ENCODE measurements around the gene ATP13A5.

ATP13A5 gene

GRCh38 chr3:193250492-193250891 lies 128.1 kb downstream of the ATP13A5 start:
- ATAC-seq: no peak

GRCh38 chr3:193248848-193249468 lies 129.6 kb downstream of the ATP13A5 start:
- ATAC-seq: no peak

DNA sequence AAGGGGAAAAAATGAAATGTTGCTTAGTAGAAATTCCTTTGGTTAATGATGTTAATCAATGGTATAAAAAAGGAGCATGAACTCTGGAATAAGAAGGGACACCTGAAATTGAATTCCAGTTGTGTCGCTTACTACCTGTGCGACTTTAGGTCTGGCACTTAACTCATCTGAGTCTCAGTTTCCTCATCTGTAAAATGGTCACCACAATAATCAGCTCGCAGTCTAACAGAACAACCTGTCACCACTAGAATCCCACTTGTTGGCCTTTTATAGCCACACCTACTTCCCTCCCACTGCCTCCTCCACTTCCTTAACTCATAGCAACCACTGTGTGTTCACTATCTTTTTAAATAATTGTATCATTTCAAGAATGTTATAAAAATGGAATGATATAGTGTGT lies 135.0 kb downstream of the ATP13A5 start:
- ATAC-seq: no peak

DNA sequence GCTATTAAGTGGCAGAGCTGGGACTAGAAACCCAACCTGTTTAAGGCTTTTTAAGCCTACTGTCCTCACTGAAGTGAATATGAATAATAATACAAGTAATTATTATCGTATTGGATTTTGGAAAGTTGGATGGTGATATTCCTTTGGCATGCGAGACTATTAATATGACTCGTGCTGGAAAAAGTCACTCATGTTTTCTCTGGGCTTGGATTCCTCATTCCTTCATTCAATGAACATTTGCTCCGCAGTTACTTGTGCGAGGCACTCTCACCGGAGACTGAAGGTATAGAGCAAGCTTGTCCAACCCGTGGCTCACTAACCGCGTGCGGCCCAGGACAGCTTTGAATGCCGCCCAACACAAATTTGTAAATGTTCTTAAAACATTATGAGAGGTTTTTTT lies 136.8 kb downstream of the ATP13A5 start:
- ATAC-seq: no peak

DNA sequence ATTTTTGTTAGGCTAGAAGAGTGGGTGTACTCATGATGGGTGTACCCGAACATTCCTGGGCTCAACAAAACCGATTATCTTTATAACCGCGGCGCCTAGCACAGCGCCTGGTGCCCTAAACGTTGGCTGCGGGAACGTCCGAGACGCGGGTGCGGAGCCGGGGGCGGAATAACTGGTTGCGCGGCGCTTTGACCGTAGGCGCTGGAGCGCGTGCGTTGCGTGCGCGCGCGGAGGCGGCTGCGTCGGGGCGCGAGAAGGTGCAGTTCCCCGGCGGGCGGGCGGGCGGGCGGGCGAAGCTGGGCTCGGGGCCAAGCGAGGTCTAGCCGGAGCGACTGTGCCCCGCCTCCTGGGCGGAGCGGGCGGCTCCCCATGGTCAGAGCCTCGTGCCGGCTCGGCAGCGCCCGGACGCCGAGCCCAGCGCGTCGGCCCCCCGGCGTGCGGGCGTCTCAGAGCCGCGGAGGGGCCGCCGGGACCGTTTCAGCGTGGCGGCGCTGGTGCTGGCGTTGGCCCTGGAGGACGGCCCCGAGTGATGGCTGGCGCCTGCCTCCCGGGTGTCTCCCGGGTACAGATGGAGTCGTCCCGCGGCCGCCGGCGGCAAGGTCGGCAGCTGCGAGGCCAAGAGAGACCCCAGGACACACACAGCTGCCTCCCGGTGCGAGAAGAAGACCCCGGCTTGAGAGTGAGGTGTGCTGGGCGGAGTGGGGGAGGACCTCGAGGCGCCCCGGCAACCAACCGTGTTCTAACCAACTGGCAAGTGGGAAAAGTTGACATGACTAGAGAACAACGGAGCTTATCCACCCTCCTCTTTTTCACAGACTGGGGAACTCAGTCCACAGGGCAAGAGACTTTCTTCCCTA lies 137.5 kb downstream of the ATP13A5 start, which contains the start of gene PLAAT1:
Gene PLAAT1, plus strand, starts transcription at position 373 of the 857 bp plus-strand sequence. CDS start 14,429 bp downstream, outside the sequence.
- ATAC-seq: peak in 1 of 2 donors; percentile 32

GRCh38 chr3:193240436-193240849 lies 138.1 kb downstream of the ATP13A5 start:
- ATAC-seq: no peak

GRCh38 chr3:193237030-193237429 lies 141.5 kb downstream of the ATP13A5 start:
- ATAC-seq: no peak

DNA sequence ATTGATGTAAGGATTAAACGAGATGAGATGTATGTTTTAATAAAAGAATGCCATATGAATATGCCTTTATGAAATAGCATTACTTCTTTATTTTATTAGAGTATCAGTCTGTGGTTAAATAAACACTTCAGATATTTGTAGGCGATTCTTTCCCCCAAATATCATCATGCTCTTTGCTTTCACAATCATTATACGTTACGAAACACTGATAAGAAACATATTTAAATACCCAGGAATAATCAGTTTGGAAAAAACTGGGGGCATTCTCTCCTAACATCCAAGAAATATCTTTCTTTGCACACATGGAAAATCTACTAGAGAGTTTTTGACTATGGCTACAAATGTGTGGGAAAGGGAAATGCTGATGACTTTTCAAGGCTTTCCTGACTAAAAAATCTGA lies 142.0 kb downstream of the ATP13A5 start:
- ATAC-seq: no peak

DNA sequence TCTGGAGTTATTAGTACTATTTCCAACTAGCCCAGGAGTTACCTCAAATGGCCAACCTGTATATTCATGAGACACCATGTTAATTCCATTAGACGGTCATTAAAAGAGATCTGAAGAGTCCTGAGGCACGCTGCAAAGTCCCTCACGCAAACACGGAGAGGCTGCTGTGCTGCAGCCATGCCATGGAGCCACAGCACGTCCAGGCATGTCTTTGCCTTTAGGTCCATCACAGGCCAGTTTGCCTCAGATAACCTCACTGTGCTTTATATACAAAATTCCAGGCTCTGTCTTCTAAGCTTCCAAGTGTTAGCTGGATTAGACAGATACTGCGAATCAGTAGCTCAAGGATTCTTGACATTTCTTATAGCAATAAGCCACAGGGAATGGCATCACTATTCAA lies 147.4 kb downstream of the ATP13A5 start:
- ATAC-seq: no peak

GRCh38 chr3:193230610-193231009 lies 147.9 kb downstream of the ATP13A5 start:
- ATAC-seq: no peak

GRCh38 chr3:193229851-193230420 lies 148.6 kb downstream of the ATP13A5 start:
- no peak for ATAC-seq

DNA sequence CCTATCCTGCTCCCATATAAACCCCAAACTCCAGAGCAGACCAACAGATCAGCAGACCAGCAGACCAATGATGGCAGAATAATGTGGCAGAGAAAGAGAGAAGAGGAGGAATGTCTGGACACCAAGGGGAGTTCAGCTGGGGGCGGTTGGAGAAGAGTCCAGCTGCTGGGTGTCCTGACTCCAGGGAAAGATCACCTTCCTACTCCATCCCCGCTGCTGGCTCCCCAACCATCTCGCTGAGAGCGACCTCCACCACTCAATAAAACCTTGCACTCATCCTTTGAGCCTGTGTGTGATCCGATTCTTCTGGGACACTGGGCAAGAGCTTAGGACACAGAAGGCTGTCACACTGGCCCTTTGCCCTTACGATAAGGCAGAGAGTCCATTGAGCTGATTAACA lies 150.3 kb downstream of the ATP13A5 start:
- no peak for ATAC-seq

DNA sequence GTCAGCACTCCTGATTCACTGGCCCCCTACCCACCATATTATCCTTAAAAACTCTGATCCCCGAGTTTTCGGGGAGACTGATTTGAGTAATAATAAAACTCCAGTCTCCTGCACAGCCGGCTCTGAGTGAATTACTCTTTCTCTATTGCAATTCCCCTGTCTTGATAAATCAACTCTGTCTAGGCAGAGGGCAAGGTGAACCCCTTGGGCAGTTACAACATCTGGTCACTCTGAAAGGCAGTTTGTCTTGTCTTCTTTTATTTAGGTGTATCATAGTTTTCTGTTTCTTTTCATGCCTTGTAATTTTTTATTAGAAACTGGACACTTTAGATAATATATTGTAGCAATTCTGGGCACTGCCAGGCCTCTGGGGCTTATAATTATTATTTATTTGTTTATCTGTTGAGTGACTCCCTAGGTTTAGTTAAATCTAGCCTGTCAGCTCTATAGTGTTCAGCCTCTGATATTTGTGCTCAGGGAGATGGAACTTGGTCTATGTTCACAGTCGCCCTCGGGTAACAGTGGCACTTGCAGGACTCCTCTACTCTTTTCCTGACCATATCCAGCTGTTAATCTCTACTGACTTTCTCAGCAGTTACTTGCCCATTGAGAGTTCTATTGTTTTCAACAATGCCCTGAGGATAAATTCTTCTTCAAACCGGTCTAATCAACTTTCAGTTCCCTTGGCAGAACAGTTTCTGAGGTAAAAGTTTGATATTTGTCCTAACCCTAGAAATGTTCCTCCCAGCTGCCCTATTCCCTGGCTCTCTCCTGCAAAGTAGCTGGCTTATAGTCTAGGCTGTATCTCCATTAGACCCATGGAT lies 153.0 kb downstream of the ATP13A5 start:
- ATAC-seq: no peak
